Prostate gland (tissue), 2 donors: Measurements from ENCODE around the gene SLC35E3. TPM values are rescaled to one million over a fixed set of nuclear protein-coding genes. Genes with fewer than 3 reads are reported as not detected.

ENCODE experiments used
- DNase-seq: peaks from one replicate; pipeline ENCODE4 v3.0.0-alpha.2; 2019; ENCODE audit warnings: low spot score
- H3K27ac ChIP-seq, 2 donors: fragments of 200-600 bp; sonication (generic); 2 replicates each; pipeline ENCODE4 v1.5.1; 2017 to 2019
- H3K27me3 ChIP-seq: fragments of 200-600 bp; sonication (generic); replicated peaks from 2 replicates; pipeline ENCODE4 v1.5.1; 2019; ENCODE audit not compliant: insufficient read depth
- H3K36me3 ChIP-seq, 2 donors: fragments of 200-600 bp; sonication (generic); 1 replicate in 1 of 2; 2 replicates in 1 of 2; pipeline versions ENCODE4 v1.5.1 to v1.8.1; 2017 to 2019
- H3K4me1 ChIP-seq: fragments of 200-600 bp; sonication (generic); replicated peaks from 2 replicates; pipeline ENCODE4 v1.5.1; 2019
- H3K4me3 ChIP-seq, 2 donors: fragments of 200-600 bp; sonication (generic); 2 replicates each; pipeline ENCODE4 v1.5.1; 2017 to 2019
- H3K9me3 ChIP-seq: fragments of 200-600 bp; sonication (generic); 2 replicates; pipeline ENCODE4 v1.5.1; 2017
- CTCF ChIP-seq, 4 experiments: fragments of 200-600 bp in 2 of 4; fragments of 450-650 bp in 2 of 4; sonication (generic) in 2 of 4; IDR thresholded peaks; 1 replicate in 3 of 4; 2 replicates in 1 of 4; pipeline ENCODE4 v1.5.1; 2016 to 2019; ENCODE audit warnings: antibody characterized with exemption in 4 of 4, mild to moderate bottlenecking in 2 of 4, moderate library complexity in 2 of 4
- POLR2A ChIP-seq: fragments of 450-650 bp; IDR thresholded peaks from one replicate; pipeline ENCODE4 v1.6.1; 2016; ENCODE audit warnings: antibody characterized with exemption, mild to moderate bottlenecking
- POLR2AphosphoS5 ChIP-seq: sonication (generic); formaldehyde crosslinking; IDR thresholded peaks from one replicate; pipeline ENCODE4 v1.6.1; 2017; ENCODE audit warnings: antibody characterized with exemption
- WGBS: methylation state at CpG from one replicate; pipeline ENCODE4 v1.1.5; 2018; 5-methylcytosine and 5-hydroxymethylcytosine counted together
- intact Hi-C: fragments of 100-400 bp; cut with DNase I; formaldehyde crosslinking; loops from one replicate; pipeline ENCODE4 v1.14.2; 2022
- total RNA-seq, 2 donors: library from RNA; depleted of rRNA; stranded (reverse); fragments of >200 nt; gene quantifications; one replicate each; pipeline ENCODE4 v1.1.0, GENCODE V29; 2016

The SLC35E3 gene
- total RNA-seq, 2 donors from 2014 or later: 8.9 to 10.3 TPM

DNA sequence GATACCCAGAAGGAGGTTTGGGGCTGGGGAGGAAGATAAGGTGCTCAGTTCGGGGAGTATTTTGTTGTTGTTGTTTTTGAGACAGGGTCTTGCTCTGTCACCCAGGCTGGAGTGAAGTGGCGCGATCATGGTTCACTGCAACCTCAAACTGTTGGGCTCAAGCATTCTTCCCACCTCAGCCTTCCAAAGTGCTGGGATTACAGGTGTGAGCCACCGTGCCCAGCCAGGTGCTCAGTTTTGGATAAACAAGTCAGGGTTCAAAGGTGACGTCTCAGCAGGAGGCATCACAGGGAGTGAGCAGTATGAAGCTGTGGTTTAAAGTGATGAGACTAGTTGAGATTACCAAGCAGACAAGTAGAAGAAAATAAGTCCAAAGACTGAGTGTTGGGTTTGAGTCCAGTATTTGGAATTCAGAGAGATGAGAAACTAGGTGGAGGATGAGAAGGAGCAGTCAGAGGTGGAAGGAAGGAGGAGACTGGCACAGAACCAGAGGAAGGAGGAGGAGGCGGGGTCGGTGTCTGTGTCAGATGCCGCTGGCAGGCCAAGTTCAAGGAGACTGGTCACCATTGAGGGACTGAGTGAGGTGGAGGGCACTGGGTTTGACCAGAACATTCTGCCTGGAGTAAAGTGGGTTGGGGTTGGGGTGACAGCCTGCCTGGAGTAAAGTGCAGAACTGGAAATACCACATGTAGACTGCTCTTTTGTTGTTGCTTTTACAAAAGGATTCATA lies 16.1 kb downstream of the SLC35E3 start:
- Histone ChIP-seq H3K36me3 (no peaks in the 10 kb centered on the region), H3K27me3 (no peaks in the 10 kb centered on the region), H3K27ac (no peak overlapping the region), H3K4me3 (no peak overlapping the region), H3K4me1 (no peaks in the 10 kb centered on the region), H3K9me3 (no peaks in the 10 kb centered on the region)
- no peak for DNase-seq
- intact Hi-C loops: no loop called here
- TF ChIP-seq POLR2A (no peak), POLR2AphosphoS5 (no peak), CTCF (IDR thresholded peaks at IDR 0.05) (no peak)
- WGBS: 75% methylated on average over 8 of the region's 8 CpGs

GRCh38 chr12:68762691-68763090 lies 16.7 kb downstream of the SLC35E3 start:
- Histone ChIP-seq H3K4me1 (no peaks in the 10 kb centered on the region), H3K4me3 (no peak overlapping the region), H3K9me3 (no peaks in the 10 kb centered on the region), H3K27me3 (no peaks in the 10 kb centered on the region), H3K36me3 (no peaks in the 10 kb centered on the region), H3K27ac (no peak overlapping the region)
- WGBS: 92% methylated on average over 3 of the region's 3 CpGs
- DNase-seq: no peak
- TF ChIP-seq POLR2AphosphoS5 (no peak), POLR2A (no peak), CTCF (IDR thresholded peaks at IDR 0.05) (no peak)
- intact Hi-C loops: no loop called here

DNA sequence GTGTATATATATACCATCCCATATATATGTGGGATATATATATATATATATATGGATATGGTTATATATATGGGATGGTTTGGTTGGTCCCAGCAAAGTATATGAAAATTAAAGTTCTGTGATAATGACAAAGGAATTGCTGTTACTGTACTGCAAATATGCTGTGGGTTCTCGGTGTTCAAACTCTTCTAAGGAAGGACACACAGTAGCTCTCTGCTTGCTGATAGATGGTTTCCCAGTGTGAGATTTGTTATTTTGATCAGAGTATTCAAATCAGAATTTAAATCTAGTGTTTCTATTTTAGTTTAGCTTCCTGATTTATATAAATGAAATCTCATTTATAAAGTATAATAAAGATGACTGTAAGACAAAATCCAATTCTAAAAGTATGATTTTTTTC lies 19.7 kb downstream of the SLC35E3 start:
- Histone ChIP-seq H3K36me3 (no peaks in the 10 kb centered on the region), H3K27me3 (no peaks in the 10 kb centered on the region), H3K9me3 (no peaks in the 10 kb centered on the region), H3K4me1 (no peaks in the 10 kb centered on the region), H3K4me3 (no peak overlapping the region), H3K27ac (no peak overlapping the region)
- 100% methylated on average over 1 of the region's 1 CpG for WGBS
- intact Hi-C loops: no loop called here
- no peak for DNase-seq
- TF ChIP-seq CTCF (IDR thresholded peaks at IDR 0.05): no peak
- no peak for TF ChIP-seq POLR2AphosphoS5
- TF ChIP-seq POLR2A: no peak

DNA sequence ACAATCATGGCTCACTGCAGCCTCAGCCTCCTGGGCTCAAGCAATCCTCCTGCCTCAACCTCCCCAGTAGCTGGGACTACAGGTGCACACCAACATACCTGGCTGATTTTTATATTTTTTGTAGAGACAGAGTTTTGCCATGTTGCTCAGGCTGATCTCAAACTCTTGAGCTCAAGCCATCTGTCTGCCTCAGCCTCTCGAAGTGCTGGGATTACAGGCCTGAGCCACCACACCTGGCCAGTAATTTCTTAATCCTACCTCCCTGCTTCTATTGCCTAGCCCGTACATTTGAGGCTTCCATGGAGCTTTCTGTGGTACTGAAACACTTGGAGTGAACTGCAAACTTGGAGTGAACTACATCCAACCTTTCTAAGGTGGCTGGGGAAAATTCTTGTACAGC lies 20.7 kb downstream of the SLC35E3 start:
- Histone ChIP-seq H3K27ac (no peak overlapping the region), H3K36me3 (no peaks in the 10 kb centered on the region)
- DNase-seq: no peak

DNA sequence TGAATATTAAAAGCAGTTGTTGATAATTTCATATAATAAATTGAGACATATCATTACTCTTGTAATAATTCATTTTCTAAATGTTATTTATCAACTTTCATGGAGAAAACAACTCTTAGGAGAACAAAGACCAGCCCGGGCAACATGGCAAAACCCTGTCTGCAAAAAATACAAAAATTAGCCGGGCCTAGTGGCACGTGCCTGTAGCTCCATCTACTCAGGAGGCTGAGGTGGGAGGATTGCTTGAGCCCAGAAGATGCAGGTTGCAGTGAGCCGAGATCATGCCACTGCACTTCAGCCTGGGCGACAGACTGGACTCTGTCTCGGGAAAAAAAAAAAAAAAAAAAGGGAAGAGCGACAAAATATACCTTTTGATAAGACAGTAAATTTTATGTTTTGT lies 21.2 kb downstream of the SLC35E3 start:
- intact Hi-C loops: no loop called here
- WGBS: 93% methylated on average over 7 of the region's 7 CpGs
- no peak for DNase-seq
- no peaks in the 10 kb centered on the region for H3K4me1 ChIP-seq
- no peaks in the 10 kb centered on the region for H3K36me3 ChIP-seq
- no peak overlapping the region for H3K27ac ChIP-seq
- H3K9me3 ChIP-seq: no peaks in the 10 kb centered on the region
- no peak for TF ChIP-seq CTCF (IDR thresholded peaks at IDR 0.05)
- no peak for TF ChIP-seq POLR2A
- no peak for TF ChIP-seq POLR2AphosphoS5
- no peaks in the 10 kb centered on the region for H3K27me3 ChIP-seq
- H3K4me3 ChIP-seq: no peak overlapping the region

More for the DNA sequence above, 20.7 kb downstream of the SLC35E3 start:
- Histone ChIP-seq H3K9me3 (no peaks in the 10 kb centered on the region), H3K4me1 (no peaks in the 10 kb centered on the region), H3K27me3 (no peaks in the 10 kb centered on the region), H3K4me3 (no peak overlapping the region)
- WGBS: 96% methylated on average over 2 of the region's 2 CpGs
- TF ChIP-seq POLR2A: no peak
- intact Hi-C loops: no loop called here
